Measurements from ENCODE around the gene HEXB. TPM values are rescaled to one million over a fixed set of nuclear protein-coding genes. Genes with fewer than 3 reads are reported as not detected.

The HEXB gene
- total and polyA plus RNA-seq, 11 donors: 71.3 to 278 (median 106) TPM

DNA sequence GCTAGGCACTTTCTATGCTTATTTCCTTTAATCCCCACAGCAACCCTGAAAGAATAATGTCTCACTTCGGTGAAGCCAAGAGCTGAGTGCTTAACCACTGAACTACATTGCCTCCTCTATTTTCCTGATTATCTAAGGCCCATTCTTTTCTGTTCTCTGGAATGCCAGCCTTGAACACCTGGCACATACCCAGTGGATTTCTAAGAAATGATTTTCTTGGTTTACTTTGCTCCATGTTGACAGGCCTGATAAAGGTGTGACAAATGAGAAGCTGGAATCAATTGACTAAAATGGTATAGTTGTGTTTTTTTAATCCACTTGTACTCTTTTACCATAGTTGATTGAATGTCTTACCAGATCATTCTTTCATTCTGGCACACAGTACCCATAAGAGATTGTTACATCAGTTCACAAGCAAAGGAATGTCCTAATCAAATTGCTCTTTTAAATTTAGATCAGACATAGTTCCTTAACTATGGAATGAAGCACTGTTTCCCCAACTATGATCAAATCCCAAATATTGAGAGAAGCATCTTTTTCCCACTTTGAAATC is 35.5 kb upstream of the HEXB start:
- Histone ChIP-seq H3K27me3 (no peaks in the 10 kb centered on the region), H3K36me3 (no peaks in the 10 kb centered on the region), H3K4me1 (peaks cover 0 to 11% (median 4%) of the 10 kb centered on the region in 12 donors), H3K27ac (no peak overlapping the region), H3K9me3 (no peaks in the 10 kb centered on the region), H3K4me3 (no peak overlapping the region)
- 40 to 47% (median 42%) methylated on average over 1 of the region's 1 CpG for WGBS, 4 donors
- ATAC-seq: no peak
- intact Hi-C loops (cut with DNase I): loop anchor here in 9 of 10 donors (2.0 to 10.0 kb wide), 14 partner anchors 255 to 1062 kb away; no protein-coding TSS in a partner anchor
- DNase-seq: no peak
- no peak for TF ChIP-seq POLR2A (IDR thresholded peaks at IDR 0.05)
- TF ChIP-seq, protein P1, sequence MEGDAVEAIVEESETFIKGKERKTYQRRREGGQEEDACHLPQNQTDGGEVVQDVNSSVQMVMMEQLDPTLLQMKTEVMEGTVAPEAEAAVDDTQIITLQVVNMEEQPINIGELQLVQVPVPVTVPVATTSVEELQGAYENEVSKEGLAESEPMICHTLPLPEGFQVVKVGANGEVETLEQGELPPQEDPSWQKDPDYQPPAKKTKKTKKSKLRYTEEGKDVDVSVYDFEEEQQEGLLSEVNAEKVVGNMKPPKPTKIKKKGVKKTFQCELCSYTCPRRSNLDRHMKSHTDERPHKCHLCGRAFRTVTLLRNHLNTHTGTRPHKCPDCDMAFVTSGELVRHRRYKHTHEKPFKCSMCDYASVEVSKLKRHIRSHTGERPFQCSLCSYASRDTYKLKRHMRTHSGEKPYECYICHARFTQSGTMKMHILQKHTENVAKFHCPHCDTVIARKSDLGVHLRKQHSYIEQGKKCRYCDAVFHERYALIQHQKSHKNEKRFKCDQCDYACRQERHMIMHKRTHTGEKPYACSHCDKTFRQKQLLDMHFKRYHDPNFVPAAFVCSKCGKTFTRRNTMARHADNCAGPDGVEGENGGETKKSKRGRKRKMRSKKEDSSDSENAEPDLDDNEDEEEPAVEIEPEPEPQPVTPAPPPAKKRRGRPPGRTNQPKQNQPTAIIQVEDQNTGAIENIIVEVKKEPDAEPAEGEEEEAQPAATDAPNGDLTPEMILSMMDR (IDR thresholded peaks at IDR 0.05): no peak

DNA sequence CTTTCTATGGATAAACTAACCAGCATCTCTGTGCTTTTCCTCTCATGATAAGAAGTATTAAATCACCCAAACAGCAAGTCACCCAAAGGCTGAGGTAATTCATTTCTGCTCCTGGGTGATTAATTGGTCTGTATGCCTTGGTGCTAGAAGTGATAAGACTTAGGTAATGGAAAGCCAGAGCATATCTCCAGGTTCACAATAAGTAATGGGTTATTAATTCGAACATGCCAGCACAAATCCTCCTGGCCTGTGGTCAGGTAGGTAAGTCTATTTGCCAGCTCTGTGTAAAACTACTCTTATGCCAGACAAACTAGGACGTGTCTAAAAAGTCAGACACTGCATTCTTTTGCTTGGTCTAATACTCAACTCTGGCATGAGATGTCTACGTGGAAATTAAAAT is 33.3 kb upstream of the HEXB start:
- Histone ChIP-seq H3K4me1 (peaks cover 0 to 11% (median 4%) of the 10 kb centered on the region in 12 donors), H3K27ac (no peak overlapping the region), H3K9me3 (no peaks in the 10 kb centered on the region), H3K4me3 (no peak overlapping the region), H3K27me3 (no peaks in the 10 kb centered on the region), H3K36me3 (no peaks in the 10 kb centered on the region)
- no peak for TF ChIP-seq POLR2A (IDR thresholded peaks at IDR 0.05)
- TF ChIP-seq, protein P1 (IDR thresholded peaks at IDR 0.05): no peak
- ATAC-seq (no peak), DNase-seq (no peak)
- 86 to 91% (median 89%) methylated on average over 3 of the region's 3 CpGs for WGBS, 4 donors
- intact Hi-C loops (cut with DNase I): loop anchor here in 4 of 10 donors (2.0 to 10.0 kb wide), 3 partner anchors 749 to 1067 kb away; no protein-coding TSS in a partner anchor

DNA sequence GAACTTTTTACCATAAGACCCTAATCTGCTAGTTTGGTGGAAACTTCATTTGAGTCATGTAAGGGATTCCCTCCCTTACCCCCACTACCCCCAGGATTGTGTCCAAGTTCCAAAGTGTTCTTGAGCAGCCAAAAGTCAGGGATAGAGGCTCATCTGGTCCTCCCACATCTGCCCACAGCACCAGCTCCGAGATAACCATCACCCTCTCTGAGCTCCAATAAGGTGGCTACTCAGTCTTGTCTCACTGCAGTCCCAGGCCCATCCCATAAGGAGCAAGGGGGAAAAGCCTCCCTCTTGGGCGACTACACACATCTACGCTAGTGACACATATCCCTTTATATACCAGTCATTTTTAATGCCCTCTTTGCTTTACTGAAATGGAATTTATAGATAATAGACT is 32.5 kb upstream of the HEXB start:
- Histone ChIP-seq H3K9me3 (no peaks in the 10 kb centered on the region), H3K27me3 (no peaks in the 10 kb centered on the region), H3K27ac (no peak overlapping the region), H3K36me3 (no peaks in the 10 kb centered on the region), H3K4me1 (peaks cover 0 to 15% (median 4%) of the 10 kb centered on the region in 12 donors), H3K4me3 (no peak overlapping the region)
- TF ChIP-seq, protein P1 (IDR thresholded peaks at IDR 0.05): no peak
- TF ChIP-seq POLR2A (IDR thresholded peaks at IDR 0.05): no peak
- DNase-seq: no peak
- 93 to 98% (median 95%) methylated on average over 3 of the region's 3 CpGs for WGBS, 4 donors
- no peak for ATAC-seq
- intact Hi-C loops (cut with DNase I): loop anchor here in 3 of 10 donors (10.0 kb wide), 2 partner anchors 1058 to 1068 kb away; no protein-coding TSS in a partner anchor

DNA sequence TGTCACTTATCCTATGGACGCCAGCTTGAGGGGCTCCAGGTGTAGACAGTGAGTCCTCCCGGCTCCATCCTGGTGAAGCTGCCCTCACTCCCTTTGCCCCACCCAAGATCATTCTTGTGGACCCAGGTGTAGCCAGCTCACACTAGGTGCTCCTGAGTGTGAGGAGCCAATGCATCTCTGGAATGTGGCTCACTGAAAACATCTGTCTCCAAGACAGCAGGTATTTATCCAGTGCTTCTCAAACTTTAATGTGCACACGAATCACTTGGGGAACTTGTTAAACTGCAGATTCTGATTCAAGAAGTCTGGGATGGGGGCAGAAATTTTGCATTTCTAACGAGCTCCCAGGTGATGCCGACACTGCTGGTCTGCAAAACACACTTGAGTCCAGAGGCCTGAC is 31.0 kb upstream of the HEXB start:
- Histone ChIP-seq H3K36me3 (no peaks in the 10 kb centered on the region), H3K9me3 (no peaks in the 10 kb centered on the region), H3K27me3 (no peaks in the 10 kb centered on the region), H3K4me3 (no peak overlapping the region), H3K4me1 (peaks cover 0 to 16% (median 3%) of the 10 kb centered on the region in 12 donors), H3K27ac (no peak overlapping the region)
- TF ChIP-seq, protein P1 (IDR thresholded peaks at IDR 0.05): no peak
- TF ChIP-seq POLR2A (IDR thresholded peaks at IDR 0.05): no peak
- DNase-seq: no peak
- intact Hi-C loops (cut with DNase I): loop anchor here in 3 of 10 donors (10.0 kb wide), 2 partner anchors 1059 to 1069 kb away; no protein-coding TSS in a partner anchor
- ATAC-seq: no peak
- WGBS, 4 donors: 81 to 91% (median 87%) methylated on average over 5 of the region's 5 CpGs
